Calu3 (cell line): ENCODE results near the gene RASGEF1B. TPM values are rescaled to one million over a fixed set of nuclear protein-coding genes. Genes with fewer than 3 reads are reported as not detected.

Experiments
- BruUV-seq: library from RNA; stranded (reverse); fragments of 400-500 nt; replicated peaks from 2 replicates; lab custom pipeline; 2021; lab: Mats Ljungman, UMichigan
- CTCF ChIA-PET: fragments of 300-600 bp; sonication (Branson Sonifier 250); formaldehyde crosslinking; loops from one replicate; lab custom pipeline; 2022; ENCODE audit warnings: antibody characterized with exemption; lab: Charles Lee
- DNase-seq: peaks from one replicate; pipeline ENCODE4 v3.0.0; 2022
- H3K27ac Mint-ChIP-seq: one replicate; pipeline ENCODE4 v1.8.0; 2022; ENCODE audit warnings: mixed read lengths; ENCODE audit not compliant: unreplicated experiment
- H3K27me3 Mint-ChIP-seq: one replicate; pipeline ENCODE4 v1.8.0; 2022; ENCODE audit warnings: mixed read lengths; ENCODE audit not compliant: unreplicated experiment
- H3K36me3 Mint-ChIP-seq: one replicate; pipeline ENCODE4 v1.8.0; 2022; ENCODE audit warnings: mild to moderate bottlenecking, moderate library complexity, mixed read lengths; ENCODE audit not compliant: insufficient read depth, unreplicated experiment
- H3K4me1 Mint-ChIP-seq: one replicate; pipeline ENCODE4 v1.8.0; 2022; ENCODE audit warnings: mild to moderate bottlenecking, low read depth, mixed read lengths; ENCODE audit not compliant: unreplicated experiment
- H3K4me3 Mint-ChIP-seq: one replicate; pipeline ENCODE4 v1.8.0; 2022; ENCODE audit warnings: mild to moderate bottlenecking, low read depth, moderate library complexity, mixed read lengths; ENCODE audit not compliant: unreplicated experiment
- H3K9me3 Mint-ChIP-seq: one replicate; pipeline ENCODE4 v1.8.0; 2022; ENCODE audit warnings: low read depth, mixed read lengths; ENCODE audit not compliant: unreplicated experiment
- intact Hi-C: fragments of 100-400 bp; cut with micrococcal nuclease; formaldehyde crosslinking; loops from one replicate; pipeline ENCODE4 v1.10.0; 2022; ENCODE audit not compliant: unreplicated experiment
- total RNA-seq: library from RNA; stranded (reverse); gene quantifications from 2 replicates; pipeline ENCODE4 v1.2.3, GENCODE V29; 2022
- TF ChIP-seq, protein P1 (sequence below): fragments of 200-600 bp; IDR thresholded peaks from one replicate; pipeline ENCODE4 v1.8.0; 2022; ENCODE audit warnings: antibody characterized with exemption; ENCODE audit not compliant: unreplicated experiment

RASGEF1B gene
- total RNA-seq, 1 experiment from 2014 or later: 33.8 TPM

DNA sequence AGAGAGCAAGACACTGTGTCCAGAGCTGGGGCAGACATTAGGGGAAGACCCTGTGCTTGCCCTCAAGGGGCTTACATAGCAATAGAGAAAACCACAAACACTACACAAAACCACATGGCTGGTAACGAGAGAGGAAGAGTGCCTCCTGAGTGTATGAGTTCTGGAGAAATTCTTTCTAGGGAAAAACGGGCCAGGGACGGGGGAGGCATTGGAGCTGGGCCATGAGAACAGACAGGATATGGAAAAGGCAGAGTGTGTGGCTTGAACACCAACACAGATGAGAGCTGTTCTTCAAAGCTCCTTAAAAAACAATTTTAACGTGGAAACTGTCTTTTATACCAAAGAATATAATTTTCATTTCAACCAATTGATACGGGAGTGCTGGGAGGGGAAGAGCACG is 42.7 kb downstream of the RASGEF1B start:
- no TSS peak for BruUV-seq
- CTCF ChIA-PET: no interaction called here
- DNase-seq: no peak
- H3K27ac Mint-ChIP-seq: no peak overlapping the region
- no peaks in the 10 kb centered on the region for H3K4me1 Mint-ChIP-seq
- intact Hi-C loops: no loop called here
- no peaks in the 10 kb centered on the region for H3K9me3 Mint-ChIP-seq
- TF ChIP-seq, protein P1, sequence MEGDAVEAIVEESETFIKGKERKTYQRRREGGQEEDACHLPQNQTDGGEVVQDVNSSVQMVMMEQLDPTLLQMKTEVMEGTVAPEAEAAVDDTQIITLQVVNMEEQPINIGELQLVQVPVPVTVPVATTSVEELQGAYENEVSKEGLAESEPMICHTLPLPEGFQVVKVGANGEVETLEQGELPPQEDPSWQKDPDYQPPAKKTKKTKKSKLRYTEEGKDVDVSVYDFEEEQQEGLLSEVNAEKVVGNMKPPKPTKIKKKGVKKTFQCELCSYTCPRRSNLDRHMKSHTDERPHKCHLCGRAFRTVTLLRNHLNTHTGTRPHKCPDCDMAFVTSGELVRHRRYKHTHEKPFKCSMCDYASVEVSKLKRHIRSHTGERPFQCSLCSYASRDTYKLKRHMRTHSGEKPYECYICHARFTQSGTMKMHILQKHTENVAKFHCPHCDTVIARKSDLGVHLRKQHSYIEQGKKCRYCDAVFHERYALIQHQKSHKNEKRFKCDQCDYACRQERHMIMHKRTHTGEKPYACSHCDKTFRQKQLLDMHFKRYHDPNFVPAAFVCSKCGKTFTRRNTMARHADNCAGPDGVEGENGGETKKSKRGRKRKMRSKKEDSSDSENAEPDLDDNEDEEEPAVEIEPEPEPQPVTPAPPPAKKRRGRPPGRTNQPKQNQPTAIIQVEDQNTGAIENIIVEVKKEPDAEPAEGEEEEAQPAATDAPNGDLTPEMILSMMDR: no peak
- H3K27me3 Mint-ChIP-seq: no peaks in the 10 kb centered on the region
- peaks cover 18% of the 10 kb centered on the region for H3K36me3 Mint-ChIP-seq
- H3K4me3 Mint-ChIP-seq: no peak overlapping the region

DNA sequence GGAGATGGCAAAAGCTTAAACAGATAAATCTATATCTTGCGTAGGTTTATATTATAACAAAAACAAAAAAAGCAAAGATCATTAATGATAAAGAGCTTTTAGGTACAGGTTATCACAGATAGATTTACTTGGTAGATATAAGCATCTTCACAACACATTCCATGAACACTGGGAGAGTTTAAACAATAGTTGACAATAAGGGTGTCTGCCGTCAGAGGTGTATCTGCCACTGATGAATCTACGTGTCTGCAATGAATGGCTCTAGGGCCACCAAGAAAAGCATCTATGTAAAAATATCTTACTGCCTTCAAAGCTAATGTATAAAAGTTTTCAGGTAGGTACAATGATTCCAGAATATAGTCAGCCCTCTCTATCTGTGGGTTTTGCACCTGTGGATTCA is 43.7 kb downstream of the RASGEF1B start:
- Mint-ChIP-seq H3K27ac (no peak overlapping the region), H3K4me3 (no peak overlapping the region), H3K4me1 (no peaks in the 10 kb centered on the region), H3K9me3 (no peaks in the 10 kb centered on the region), H3K27me3 (no peaks in the 10 kb centered on the region), H3K36me3 (peaks cover 14% of the 10 kb centered on the region)
- TF ChIP-seq, protein P1: no peak
- CTCF ChIA-PET: no interaction called here
- DNase-seq: no peak
- no TSS peak for BruUV-seq
- intact Hi-C loops: no loop called here

DNA sequence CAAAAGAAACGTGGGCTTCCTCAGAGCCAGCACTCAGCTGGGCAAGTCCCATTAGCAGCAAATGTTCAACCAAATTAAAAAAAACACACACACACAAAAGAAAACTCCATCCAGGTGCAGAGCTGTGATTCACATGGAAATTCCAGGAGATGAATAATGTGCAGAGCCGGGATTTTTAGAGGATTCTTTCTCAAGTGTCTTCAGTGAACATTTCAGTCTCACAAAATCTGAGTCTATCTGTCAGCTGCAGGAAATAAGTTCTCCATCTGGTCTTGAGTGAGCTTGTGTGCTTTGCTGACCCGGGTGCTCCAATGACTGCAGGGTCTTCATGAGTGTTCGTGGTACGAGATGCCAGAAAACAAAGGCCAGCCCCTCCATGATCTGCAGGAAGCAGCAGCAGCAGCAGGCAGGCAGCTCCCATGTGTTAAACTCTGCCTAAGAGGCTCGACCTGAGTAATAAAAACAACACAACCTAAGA is 44.3 kb downstream of the RASGEF1B start:
- intact Hi-C loops: no loop called here
- Mint-ChIP-seq H3K4me1 (no peaks in the 10 kb centered on the region), H3K27me3 (no peaks in the 10 kb centered on the region), H3K36me3 (peaks cover 8% of the 10 kb centered on the region), H3K4me3 (no peak overlapping the region), H3K9me3 (no peaks in the 10 kb centered on the region), H3K27ac (no peak overlapping the region)
- no TSS peak for BruUV-seq
- DNase-seq: no peak
- TF ChIP-seq, protein P1: no peak
- CTCF ChIA-PET: interaction anchor here (0.6 kb wide), 2 partner anchors 329 to 406 kb away, joined by 3 to 4 read pairs; no protein-coding TSS in a partner anchor

DNA sequence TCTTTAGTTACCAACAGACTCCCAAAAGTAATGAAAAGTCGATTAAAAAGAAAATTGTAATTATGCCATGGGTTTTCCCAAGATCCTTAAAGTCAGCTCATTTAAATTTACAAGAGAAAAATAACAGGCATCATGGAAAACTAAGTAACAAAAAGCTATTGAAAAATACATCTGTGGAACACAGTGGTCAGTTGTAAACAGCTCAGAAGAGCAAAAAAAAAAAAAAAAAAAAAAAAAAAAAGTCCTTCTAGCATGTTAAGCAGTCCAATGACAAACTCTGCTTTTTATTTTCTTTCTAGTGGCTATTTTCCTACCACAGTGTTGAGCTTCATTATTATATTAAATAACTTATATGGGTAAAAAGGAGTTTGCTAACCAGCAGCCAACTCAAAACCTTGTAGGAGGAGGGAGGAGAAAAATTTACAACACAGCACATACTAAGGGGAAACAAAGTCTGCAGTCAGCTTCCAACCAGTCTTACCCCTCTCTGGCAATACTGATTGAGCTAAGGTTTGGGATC is 44.9 kb downstream of the RASGEF1B start:
- H3K36me3 Mint-ChIP-seq: peaks cover 5% of the 10 kb centered on the region
- CTCF ChIA-PET: interaction anchor here (0.6 kb wide), 2 partner anchors 329 to 405 kb away, joined by 3 to 4 read pairs; no protein-coding TSS in a partner anchor
- TF ChIP-seq, protein P1: no peak
- H3K4me3 Mint-ChIP-seq: no peak overlapping the region
- H3K9me3 Mint-ChIP-seq: no peaks in the 10 kb centered on the region
- intact Hi-C loops: no loop called here
- H3K27me3 Mint-ChIP-seq: no peaks in the 10 kb centered on the region
- no peak for DNase-seq
- no peak overlapping the region for H3K27ac Mint-ChIP-seq
- no TSS peak for BruUV-seq
- peaks cover 2% of the 10 kb centered on the region for H3K4me1 Mint-ChIP-seq
